ENCODE measurements around the gene CRYZL1.

DNA sequence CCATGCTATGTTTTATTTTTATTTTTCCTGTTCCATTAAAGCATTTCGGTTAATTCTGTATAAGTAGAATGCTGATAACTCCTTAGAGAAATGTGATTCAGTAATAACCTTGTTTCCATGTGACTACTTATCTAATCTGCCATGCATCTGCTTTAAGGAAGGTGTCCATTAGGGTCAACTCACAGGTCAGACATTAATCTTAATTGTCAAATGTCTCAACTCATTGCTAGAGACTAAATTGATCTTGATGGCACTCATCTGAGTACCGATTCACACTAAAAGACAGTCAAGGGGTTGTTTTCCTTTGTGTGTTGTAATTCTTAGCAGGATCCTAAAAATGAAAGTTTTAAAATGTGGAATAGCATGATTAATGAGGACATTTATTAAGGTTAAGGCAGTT, 42.5 kb upstream of the CRYZL1 start:
- TF ChIP-seq EZH2phosphoT487 (IDR thresholded peaks at IDR 0.05; ENCODE audit: insufficient read depth, low read depth): no peak
- TF ChIP-seq EZH2 (IDR thresholded peaks at IDR 0.05; ENCODE audit: insufficient read depth, poor library complexity, severe bottlenecking): no peak
